HepG2 (cell line): ENCODE measurements around the gene CYBC1. TPM values are rescaled to one million over a fixed set of nuclear protein-coding genes. Genes with fewer than 3 reads are reported as not detected.

Experiments
- ARID5B ChIP-seq: IDR thresholded peaks from 2 replicates; pipeline ENCODE4 v1.4.0; 2020; ENCODE audit warnings: mild to moderate bottlenecking, missing genetic modification reagents
- BCLAF1 ChIP-seq: fragments of 450-650 bp; IDR thresholded peaks from 2 replicates; pipeline ENCODE4 v1.6.1; 2017; ENCODE audit warnings: mild to moderate bottlenecking
- FOXJ3 ChIP-seq: sonication (generic); formaldehyde crosslinking; IDR thresholded peaks from 2 replicates; pipeline ENCODE4 v1.4.0; 2020; ENCODE audit warnings: missing genetic modification reagents, mild to moderate bottlenecking, borderline replicate concordance
- GABPB1 ChIP-seq: IDR thresholded peaks from 2 replicates; pipeline ENCODE4 v1.6.1; 2016; ENCODE audit warnings: mild to moderate bottlenecking, missing genetic modification reagents, moderate library complexity, missing compliant biosample characterization
- GMEB1 ChIP-seq: sonication (generic); formaldehyde crosslinking; IDR thresholded peaks from 2 replicates; pipeline ENCODE4 v1.5.1; 2020; ENCODE audit warnings: missing genetic modification reagents, mild to moderate bottlenecking, borderline replicate concordance
- HNF4G ChIP-seq, 2 experiments: sonication (generic) in 1 of 2; formaldehyde crosslinking in 1 of 2; IDR thresholded peaks; 2 replicates each; pipeline versions ENCODE4 v1.4.0 to v1.6.1; 2011 to 2020; ENCODE audit warnings: borderline replicate concordance in 2 of 2, low read depth in 2 of 2, mild to moderate bottlenecking in 2 of 2, low read length in 1 of 2, missing genetic modification reagents in 1 of 2, moderate library complexity in 1 of 2
- KLF13 ChIP-seq: sonication (generic); formaldehyde crosslinking; IDR thresholded peaks from 2 replicates; pipeline ENCODE4 v1.4.0; 2020; ENCODE audit warnings: mild to moderate bottlenecking, missing genetic modification reagents
- NFKB2 ChIP-seq: sonication (generic); formaldehyde crosslinking; IDR thresholded peaks from 2 replicates; pipeline ENCODE4 v1.4.0; 2020; ENCODE audit warnings: missing genetic modification reagents, borderline replicate concordance
- POLR2A ChIP-seq, 2 experiments: IDR thresholded peaks; 2 replicates each; pipeline ENCODE4 v1.6.1; 2011; ENCODE audit warnings: low read depth in 2 of 2, low read length in 2 of 2, mild to moderate bottlenecking in 1 of 2, moderate library complexity in 1 of 2; ENCODE audit not compliant: insufficient read depth in 1 of 2
- RAD51 ChIP-seq: fragments of 450-650 bp; IDR thresholded peaks from 2 replicates; pipeline ENCODE4 v1.6.1; 2016; ENCODE audit warnings: borderline replicate concordance
- SCMH1 ChIP-seq: sonication (generic); formaldehyde crosslinking; IDR thresholded peaks from 2 replicates; pipeline ENCODE4 v1.9.0; 2021; ENCODE audit warnings: missing genetic modification reagents, mild to moderate bottlenecking, borderline replicate concordance
- ZFX ChIP-seq: sonication (generic); formaldehyde crosslinking; IDR thresholded peaks from 2 replicates; pipeline ENCODE4 v1.4.0; 2020; ENCODE audit warnings: mild to moderate bottlenecking, low read depth, missing genetic modification reagents, moderate library complexity
- ZNF225 ChIP-seq: sonication (generic); formaldehyde crosslinking; IDR thresholded peaks from 2 replicates; pipeline ENCODE4 v1.4.0; 2020; ENCODE audit warnings: mild to moderate bottlenecking, missing genetic modification reagents
- ZNF550 ChIP-seq: sonication (generic); formaldehyde crosslinking; IDR thresholded peaks from 2 replicates; pipeline ENCODE4 v1.4.0; 2020; ENCODE audit warnings: mild to moderate bottlenecking, missing genetic modification reagents, borderline replicate concordance
- ZNF569 ChIP-seq: sonication (generic); formaldehyde crosslinking; IDR thresholded peaks from 2 replicates; pipeline ENCODE4 v1.5.0; 2020; ENCODE audit warnings: mild to moderate bottlenecking, missing genetic modification reagents, moderate library complexity, borderline replicate concordance
- ZNF615 ChIP-seq: sonication (generic); formaldehyde crosslinking; IDR thresholded peaks from 2 replicates; pipeline ENCODE4 v1.5.0; 2020; ENCODE audit warnings: mild to moderate bottlenecking, missing genetic modification reagents, borderline replicate concordance
- ZNF703 ChIP-seq: sonication (generic); formaldehyde crosslinking; IDR thresholded peaks from 2 replicates; pipeline ENCODE4 v1.5.1; 2020; ENCODE audit warnings: missing genetic modification reagents, mild to moderate bottlenecking, moderate library complexity, borderline replicate concordance
- ZNF761 ChIP-seq: sonication (generic); formaldehyde crosslinking; conservative IDR thresholded peaks from 2 replicates; pipeline ENCODE4 v1.4.0; 2020; ENCODE audit warnings: mild to moderate bottlenecking, missing genetic modification reagents
- polyA plus RNA-seq, 8 experiments: library from polyadenylated mRNA; depleted of rRNA in 3 of 8; stranded (reverse) in 7 of 8; unstranded in 1 of 8; fragments of >200 nt; fragmentation: Illumina TruSeq in 4 of 8; extraction: Trizol in 4 of 8; gene quantifications; 2 replicates each; pipeline versions ENCODE4 v1.2.1 to v1.2.3, GENCODE V29; 2011 to 2016; ENCODE audit warnings: low read depth in 4 of 8, missing spikeins in 1 of 8, mixed read lengths in 1 of 8; ENCODE audit not compliant: insufficient read depth in 1 of 8
- total RNA-seq, 5 experiments: library from RNA; depleted of rRNA; stranded (reverse); fragments of >200 nt; fragmentation: Illumina TruSeq; extraction: Trizol; gene quantifications; 2 replicates each; pipeline ENCODE4 v1.2.3, GENCODE V29; 2016; ENCODE audit warnings: low read depth in 1 of 5
- TF ChIP-seq, protein P1 (sequence below): sonication (generic); formaldehyde crosslinking; IDR thresholded peaks from 2 replicates; pipeline ENCODE4 v1.5.0; 2020; ENCODE audit warnings: missing genetic modification reagents

Gene CYBC1
- total and polyA plus RNA-seq, 2 of the 13 experiments (the other 11 are each of a cell fraction or from before 2014, with no cell fraction given) = 43.4 to 44.1 TPM

DNA sequence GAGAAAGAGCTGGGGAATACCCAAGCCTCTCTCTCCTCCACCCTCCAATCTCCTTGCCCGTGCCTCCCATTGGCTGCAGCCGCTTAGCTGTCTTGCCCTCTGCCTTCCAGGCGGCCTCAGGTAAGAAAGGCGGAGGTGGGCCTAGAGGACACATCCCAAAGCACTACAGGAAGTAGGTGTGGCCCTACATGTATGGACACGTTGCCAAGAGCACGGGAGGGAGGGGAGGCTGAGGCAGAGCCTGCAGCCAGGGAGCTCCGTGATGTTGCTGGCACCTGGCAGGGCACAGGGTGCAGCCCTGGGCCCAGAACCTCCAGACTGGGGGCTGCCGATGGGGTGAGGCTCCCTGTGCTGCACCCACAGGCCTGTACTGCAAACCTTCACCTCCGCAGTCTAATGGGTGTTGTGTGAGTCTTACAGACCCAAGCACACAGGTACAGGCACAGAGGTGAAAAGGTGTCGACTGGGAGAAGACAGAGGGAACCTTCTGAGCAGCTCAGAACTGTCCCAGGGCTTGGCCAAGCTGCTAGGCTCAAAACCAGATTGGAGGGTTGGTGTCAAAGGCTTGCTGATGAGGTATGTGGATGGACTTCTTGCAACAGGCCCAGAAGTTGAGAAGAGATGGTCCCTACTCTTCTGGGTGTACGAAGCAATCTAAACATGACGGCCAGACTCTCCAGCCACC is 45.4 kb upstream of the CYBC1 start (continued):
- TF ChIP-seq ZNF703 (no peak), GABPB1 (CRISPR knock-in tag) (peak; percentile 49; the same call in 1 of the 2 replicates), ARID5B (CRISPR knock-in tag) (0 out of 2 replicates have a peak, but pooled peaks have one; percentile 3), BCLAF1 (no peak), FOXJ3 (no peak), ZFX (CRISPR knock-in tag) (peak; percentile 76), ZNF225 (CRISPR knock-in tag) (no peak), SCMH1 (no peak), HNF4G (IDR thresholded peaks at IDR 0.05; ENCODE audit: borderline replicate concordance, low read depth, low read length) (no peak), HNF4G (CRISPR knock-in tag; IDR thresholded peaks at IDR 0.05; ENCODE audit: borderline replicate concordance, low read depth) (no peak), RAD51 (no peak), ZNF550 (CRISPR knock-in tag) (no peak), POLR2A (IDR thresholded peaks at IDR 0.05; ENCODE audit: insufficient read depth in 1 of 2, low read depth in 2 of 2, low read length in 2 of 2) (0 out of 4 replicates have a peak, but pooled peaks have one; percentile 33 to 36), ZNF615 (CRISPR knock-in tag) (0 out of 2 replicates have a peak, but pooled peaks have one; percentile 16), ZNF761 (CRISPR knock-in tag) (0 out of 2 replicates have a peak, but pooled peaks have one; percentile 69), ZNF569 (CRISPR knock-in tag) (no peak), NFKB2 (CRISPR knock-in tag) (peak; percentile 22; the same call in 1 of the 2 replicates), GMEB1 (0 out of 2 replicates have a peak, but pooled peaks have one; percentile 19), KLF13 (CRISPR knock-in tag) (no peak)
- TF ChIP-seq, protein P1, sequence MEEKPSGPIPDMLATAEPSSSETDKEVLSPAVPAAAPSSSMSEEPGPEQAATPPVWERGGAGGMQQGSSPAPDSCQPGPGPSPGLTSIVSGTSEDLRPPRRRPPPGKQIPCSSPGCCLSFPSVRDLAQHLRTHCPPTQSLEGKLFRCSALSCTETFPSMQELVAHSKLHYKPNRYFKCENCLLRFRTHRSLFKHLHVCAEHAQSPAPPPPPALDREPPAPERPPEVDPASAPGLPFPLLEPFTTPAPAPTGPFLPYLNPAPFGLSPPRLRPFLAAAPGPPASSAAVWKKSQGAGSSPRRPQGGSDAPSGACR = no peak
